Measurements from ENCODE around the gene MLPH.
"Not testable (repeated sequence)": the region's sequence is repeated elsewhere in the genome, so short reads cannot be mapped to it uniquely, and the experiment has no call there.

The MLPH gene

DNA sequence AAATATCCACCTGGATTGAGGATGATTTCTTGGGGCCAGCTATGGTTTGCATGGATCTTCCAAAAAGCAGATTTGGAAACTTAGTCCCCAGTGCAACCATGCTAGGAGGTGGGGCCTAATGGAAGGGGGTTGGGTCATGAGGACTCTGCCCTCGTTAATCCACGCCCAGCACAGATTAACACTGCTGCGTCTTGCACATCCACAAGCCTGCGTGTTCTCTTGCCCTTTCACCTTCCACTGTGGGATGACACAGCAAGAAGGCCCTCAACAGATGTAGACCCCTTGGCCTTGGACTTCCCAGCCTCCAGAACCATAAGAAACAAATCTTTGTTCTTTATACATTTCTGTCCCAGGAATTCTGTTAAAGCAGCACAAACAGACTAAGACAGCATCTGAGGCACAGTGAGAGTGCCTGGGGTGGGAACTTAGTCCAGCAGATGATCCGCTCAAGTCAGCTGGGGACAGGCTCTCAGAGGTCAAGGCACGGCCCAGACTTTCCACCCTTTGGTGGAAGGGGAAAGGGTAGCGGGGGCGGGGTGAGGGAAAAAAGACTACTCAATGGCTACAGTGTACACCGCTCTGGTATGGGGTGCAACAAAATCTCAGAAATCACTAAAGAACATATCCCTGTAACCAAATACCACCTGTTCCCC, 101.1 kb downstream of the MLPH start:
- DNase-seq (ENCODE audit: low spot score): no peak

- peak; percentile 41 for DNase-seq (ENCODE audit: low spot score)
Measured at GRCh38 chr2:237590272-237591140, 103.5 kb downstream of the MLPH start, which contains the start of gene RAB17. TSS of gene RAB17 (minus strand) at chr2:237590734. CDS start at chr2:237586154, 4,580 bp downstream.

DNA sequence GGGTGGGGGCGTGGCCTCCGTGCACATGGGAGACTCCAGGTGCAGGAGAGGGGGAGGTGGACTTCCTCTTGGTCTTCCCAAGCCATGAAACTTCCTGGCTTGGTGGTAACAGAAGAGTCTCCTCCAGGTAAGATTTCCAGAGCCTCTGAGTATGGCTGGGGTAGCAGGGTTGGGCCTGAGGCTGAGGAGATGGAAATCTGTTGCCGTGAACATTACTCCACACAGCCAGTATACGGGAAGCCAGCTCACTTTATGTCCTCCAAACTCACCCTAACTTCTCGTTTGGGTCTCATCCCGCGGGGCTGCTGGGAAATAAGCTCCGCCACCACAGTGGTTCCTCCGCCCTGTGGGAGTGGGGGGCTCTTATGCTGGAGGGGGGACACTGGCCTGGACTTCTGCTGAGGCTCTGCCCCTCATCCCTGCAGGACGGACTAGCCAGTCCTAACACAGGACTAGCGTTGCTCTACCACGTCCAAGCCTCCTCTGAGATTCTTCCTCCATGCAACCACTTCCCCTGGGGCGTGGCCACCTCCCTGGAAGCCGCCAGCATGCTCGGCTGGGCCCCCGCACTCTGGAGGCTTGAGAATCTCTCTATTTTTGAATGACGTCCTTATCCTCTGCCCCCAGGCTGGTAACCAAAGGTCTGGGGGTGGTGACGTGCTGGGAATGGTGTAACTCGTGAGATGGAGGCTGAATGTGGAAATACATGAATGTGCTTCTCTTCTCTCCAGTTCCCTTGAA, 104.3 kb downstream of the MLPH start:
- no peak for DNase-seq (ENCODE audit: low spot score)

DNA sequence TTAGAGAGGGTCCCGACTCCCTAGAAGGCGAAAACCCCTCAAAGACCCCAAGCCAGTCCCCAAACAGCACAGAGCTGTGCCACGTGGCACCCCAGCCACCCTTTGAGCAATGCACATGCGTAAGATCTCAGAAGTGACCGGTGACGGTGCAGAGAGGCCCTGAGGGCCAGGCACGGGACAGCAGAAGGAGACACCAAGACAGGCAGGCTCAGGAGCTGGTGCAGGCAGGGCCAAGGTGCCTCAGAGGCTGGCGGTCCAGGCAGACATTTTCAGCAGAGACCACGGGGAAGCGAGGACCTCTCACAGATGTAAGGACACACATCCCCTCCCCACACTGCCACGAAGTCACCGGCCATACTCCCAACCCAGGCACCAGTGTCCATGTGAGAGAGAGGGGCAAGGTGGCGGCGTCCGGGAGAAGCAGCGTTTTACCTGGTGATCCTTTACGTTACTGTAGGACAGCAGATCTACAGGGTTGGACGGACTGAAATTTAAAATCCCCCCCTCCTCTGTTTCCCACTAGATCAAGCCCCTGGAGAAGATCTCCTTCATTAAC, 105.5 kb downstream of the MLPH start:
- no peak for DNase-seq (ENCODE audit: low spot score)

DNA sequence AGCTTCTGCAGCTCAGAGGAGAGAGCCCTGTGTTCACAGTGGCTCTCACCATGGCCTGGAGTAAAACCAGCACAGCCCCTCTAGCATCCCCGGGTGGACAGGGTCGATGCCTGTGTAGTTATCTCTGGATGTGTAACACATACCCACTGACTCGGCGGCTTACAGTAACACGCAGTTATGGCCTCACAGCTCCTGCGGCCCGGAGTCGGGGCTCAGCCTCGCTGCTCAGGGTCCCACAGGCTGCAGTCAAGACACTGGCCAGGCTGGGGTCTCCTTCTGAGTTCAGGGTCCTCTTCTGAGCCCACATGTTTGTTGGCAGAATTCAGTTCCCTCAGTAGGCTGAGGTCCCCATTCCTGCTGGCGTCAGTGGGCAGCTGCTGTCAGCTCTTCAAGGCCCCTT, 106.0 kb downstream of the MLPH start:
- DNase-seq (ENCODE audit: low spot score): no peak

- DNase-seq (ENCODE audit: low spot score): no peak
Measured at GRCh38 chr2:237593596-237594320, 106.7 kb downstream of the MLPH start.

DNA sequence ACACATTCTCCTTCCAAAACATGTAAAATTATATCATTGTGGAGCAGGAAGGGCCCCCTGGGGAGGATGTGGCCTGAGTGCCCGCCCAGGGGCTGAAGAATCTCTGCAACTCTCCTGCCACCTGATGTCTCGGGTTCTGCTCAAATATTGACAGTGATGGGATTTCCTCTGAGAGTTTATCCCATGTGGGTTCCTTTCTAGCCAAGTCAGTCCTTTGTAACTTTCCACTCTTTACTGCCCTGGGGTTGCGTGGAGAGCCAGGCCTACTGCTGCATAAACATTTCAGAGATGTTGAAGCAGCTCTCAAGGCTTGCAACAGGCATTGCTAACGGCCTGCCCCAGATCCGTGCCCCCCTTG, 107.4 kb downstream of the MLPH start:
- peak; percentile 67 for DNase-seq (ENCODE audit: low spot score)

- DNase-seq (ENCODE audit: low spot score): not testable (repeated sequence)
Measured at GRCh38 chr2:237595829-237596519, 108.9 kb downstream of the MLPH start.

- no peak for DNase-seq (ENCODE audit: low spot score)
Measured at GRCh38 chr2:237596520-237597195, 109.6 kb downstream of the MLPH start.

GRCh38 chr2:237597196-237598145, 110.4 kb downstream of the MLPH start:
- DNase-seq (ENCODE audit: low spot score): no peak

- no peak for DNase-seq (ENCODE audit: low spot score)
Measured at GRCh38 chr2:237598468-237599208, 111.6 kb downstream of the MLPH start.

DNA sequence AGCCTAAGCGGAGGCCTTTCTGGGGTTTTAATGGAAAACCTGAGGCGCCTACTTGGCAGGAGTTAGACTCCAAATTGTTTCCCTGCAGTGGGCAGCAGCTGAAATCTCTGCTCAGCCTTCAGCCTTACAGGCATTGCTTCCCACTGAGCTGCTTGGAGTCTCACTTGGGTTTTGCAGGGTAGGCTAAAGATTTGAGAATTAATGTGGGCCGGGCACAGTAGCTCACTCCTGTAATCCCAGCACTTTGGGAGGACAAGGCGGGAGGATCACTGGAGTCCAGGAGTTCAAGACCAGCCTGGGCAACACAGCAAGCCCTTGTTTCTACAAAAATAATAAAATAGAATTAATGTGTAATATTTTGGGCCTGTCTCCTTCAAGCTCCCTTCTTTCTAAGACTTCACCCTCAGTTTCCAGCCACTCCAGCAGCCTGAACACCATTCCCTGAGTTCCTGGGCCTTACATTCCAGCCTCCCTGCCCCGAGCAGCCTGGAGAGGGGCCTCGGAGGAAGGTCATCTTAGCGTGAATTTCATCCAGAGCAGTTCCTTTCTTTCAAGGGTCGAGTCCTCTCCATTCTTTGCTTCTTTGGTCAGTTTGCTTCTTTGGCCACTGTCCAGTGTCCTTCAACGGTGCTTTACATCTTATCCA, 112.5 kb downstream of the MLPH start:
- DNase-seq (ENCODE audit: low spot score): no peak

- no peak for DNase-seq (ENCODE audit: low spot score)
Measured at GRCh38 chr2:237600205-237600846, 113.3 kb downstream of the MLPH start.

- DNase-seq (ENCODE audit: low spot score): peak; percentile 65
Measured at GRCh38 chr2:237601453-237602116, 114.5 kb downstream of the MLPH start.

DNA sequence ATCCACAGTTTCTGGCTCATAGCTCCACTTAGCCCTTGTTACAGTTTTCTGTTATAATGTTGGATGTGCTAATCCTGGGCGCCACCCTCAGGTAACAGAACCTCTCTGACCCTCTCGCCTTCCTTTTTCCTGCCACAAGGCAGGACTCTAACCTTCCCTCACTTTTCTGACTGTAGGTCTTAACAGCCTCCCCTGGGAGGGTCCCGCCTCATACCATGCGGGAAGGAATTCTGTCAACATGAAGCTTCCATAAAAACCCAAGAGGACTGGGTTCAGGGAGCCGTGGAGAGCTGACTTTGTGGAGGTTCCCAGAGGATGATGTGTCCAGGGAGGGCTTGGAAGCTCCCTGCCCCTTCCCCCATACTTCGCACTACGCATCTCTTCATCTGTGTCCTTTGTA, 115.4 kb downstream of the MLPH start:
- no peak for DNase-seq (ENCODE audit: low spot score)

DNA sequence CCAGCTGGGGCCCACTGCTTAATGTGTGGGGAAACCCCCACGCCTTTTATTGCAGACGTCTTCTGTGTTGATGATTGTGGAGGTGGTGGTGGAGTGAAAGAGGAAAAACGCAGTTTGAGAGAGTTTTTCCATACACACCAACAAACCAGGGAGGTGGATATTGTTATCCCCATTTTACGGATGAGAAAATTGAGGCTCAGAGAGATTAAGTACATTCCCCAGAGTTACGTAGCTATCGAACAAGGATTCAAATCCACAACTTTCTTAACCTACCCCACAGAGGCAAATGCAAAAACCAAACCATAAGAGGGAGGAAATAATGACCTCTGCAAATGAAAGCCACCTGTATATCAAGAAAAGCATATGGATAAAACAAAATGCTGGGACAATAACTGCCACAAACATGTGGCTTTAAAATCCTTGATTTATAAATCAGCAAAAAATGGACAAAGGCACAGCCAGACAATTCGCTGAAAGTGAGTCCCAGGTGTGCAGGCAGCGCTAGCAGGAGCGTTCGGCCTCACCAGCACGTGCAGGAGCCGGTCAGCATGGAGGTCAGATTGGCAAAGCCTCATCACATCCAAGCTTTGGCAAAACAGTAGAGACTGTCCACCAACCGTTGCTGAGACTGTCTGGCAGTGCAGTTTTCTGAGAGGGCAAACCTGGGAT, 116.1 kb downstream of the MLPH start:
- DNase-seq (ENCODE audit: low spot score): no peak
